Epithelial cell of proximal tubule (primary cell): Measurements from ENCODE around the gene RAB30. TPM values are rescaled to one million over a fixed set of nuclear protein-coding genes. Genes with fewer than 3 reads are reported as not detected.

Source experiments
- DNase-seq: peaks from one replicate; pipeline ENCODE4 v3.0.0-alpha.2; 2011; ENCODE audit warnings: low read depth
- H3K4me3 ChIP-seq: 2 replicates; pipeline ENCODE4 v1.5.1; 2011; ENCODE audit warnings: low read depth, mild to moderate bottlenecking, low read length
- CTCF ChIP-seq: conservative IDR thresholded peaks from 2 replicates; pipeline ENCODE4 v1.5.1; 2012; ENCODE audit warnings: low read depth, mild to moderate bottlenecking, low read length
- total RNA-seq: library from RNA; depleted of rRNA; stranded (reverse); fragments of >200 nt; gene quantifications from 2 replicates; pipeline ENCODE4 v1.2.3, GENCODE V29; 2015

Gene RAB30
- total RNA-seq, 1 donor from 2014 or later = 2.8 TPM

DNA sequence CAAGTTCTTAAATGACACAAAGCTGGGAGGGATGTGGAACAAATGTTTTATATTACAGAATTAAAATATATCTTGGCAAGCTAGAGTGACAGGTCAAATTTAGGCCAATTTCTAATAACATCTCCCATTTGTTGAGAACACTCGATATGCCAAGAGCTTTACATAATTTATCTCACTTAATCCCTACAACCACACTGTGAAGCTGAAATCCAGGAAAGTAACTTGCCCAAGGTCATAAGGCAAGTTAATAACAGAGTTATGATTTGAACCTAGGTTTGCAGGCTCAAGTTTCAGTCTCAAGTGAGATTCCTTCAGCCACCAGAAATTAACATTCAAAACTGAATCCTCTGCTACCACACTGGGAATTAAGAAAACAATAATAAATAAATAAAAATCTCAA is 38.3 kb downstream of the RAB30 start:
- no peak for TF ChIP-seq CTCF
- no peak overlapping the region for H3K4me3 ChIP-seq
- no peak for DNase-seq

DNA sequence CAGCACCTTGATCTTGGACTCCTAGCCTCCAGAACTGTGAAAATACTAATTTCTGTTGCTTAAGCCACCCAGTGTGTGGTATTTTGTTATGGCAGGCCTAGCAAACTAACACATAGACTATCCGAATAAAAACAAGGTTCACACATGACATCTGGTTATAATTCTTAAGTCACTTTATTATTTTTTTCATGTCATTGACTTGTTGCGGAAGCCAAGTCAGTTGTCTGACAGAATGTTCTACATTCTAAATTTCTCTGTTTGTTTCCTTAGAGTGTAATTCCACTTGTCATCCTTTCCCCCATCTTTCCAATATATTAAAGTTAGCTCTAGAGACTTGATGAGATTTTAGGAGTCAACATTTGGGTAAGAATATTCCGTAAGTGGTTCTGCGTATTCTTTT is 40.6 kb downstream of the RAB30 start:
- DNase-seq = no peak
- no peak for TF ChIP-seq CTCF
- no peak overlapping the region for H3K4me3 ChIP-seq

DNA sequence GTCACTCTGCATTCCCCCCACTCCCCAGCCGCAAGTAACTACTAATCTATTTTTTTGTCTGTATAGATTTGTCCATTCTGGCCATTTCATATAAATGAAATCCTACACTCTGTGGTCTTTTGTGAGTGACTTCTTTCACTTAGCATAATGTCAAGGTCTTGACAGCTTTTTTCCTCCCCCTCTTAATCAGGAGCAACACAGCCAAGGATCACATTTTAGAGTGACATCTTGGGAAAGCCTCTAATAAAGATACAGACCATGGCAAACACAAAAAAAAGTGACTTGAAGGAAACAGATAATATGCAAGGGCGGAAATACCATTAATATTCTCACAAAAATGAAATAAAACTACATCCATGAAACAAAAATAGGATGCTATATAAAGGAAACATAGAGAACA is 43.9 kb downstream of the RAB30 start:
- DNase-seq = no peak
- TF ChIP-seq CTCF = no peak
- no peak overlapping the region for H3K4me3 ChIP-seq

- TF ChIP-seq CTCF = no peak
- no peak overlapping the region for H3K4me3 ChIP-seq
- DNase-seq = no peak
Measured at GRCh38 chr11:83027289-83027688, 44.4 kb downstream of the RAB30 start.

GRCh38 chr11:83026229-83026628 is 45.5 kb downstream of the RAB30 start:
- no peak for DNase-seq
- no peak for TF ChIP-seq CTCF
- no peak overlapping the region for H3K4me3 ChIP-seq

DNA sequence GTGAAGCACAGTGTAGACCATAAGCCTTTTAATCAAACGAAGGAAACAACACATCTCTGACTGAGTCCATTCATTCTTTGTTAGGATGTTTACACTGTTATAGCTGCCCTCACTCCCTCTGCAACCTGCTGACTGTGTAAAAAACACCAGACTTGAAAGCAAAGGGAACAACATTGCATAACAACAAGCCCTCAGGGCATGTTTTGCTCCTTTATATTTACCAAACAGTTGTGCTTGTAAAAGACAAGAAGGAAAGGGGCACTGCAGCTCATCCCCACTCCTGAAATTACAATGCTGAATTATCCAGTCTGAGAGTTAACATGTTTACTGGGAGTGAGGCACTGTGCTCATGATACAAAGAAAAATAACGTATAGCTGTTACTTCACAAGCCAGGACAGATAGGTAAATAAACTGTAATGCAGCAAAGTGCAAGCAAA is 46.4 kb downstream of the RAB30 start:
- no peak for TF ChIP-seq CTCF
- no peak for DNase-seq

GRCh38 chr11:83024270-83024854 is 47.3 kb downstream of the RAB30 start:
- no peak for TF ChIP-seq CTCF
- DNase-seq = no peak
- H3K4me3 ChIP-seq = no peak overlapping the region

More for the DNA sequence above, 46.4 kb downstream of the RAB30 start:
- H3K4me3 ChIP-seq = no peak overlapping the region
